ENCODE measurements around the gene CYB5R3.
A peak's percentile ranks its signal among the peaks of the same experiment; 100 is the strongest.
"Not testable (repeated sequence)": the region's sequence is repeated elsewhere in the genome, so short reads cannot be mapped to it uniquely, and the experiment has no call there.

CYB5R3 gene

DNA sequence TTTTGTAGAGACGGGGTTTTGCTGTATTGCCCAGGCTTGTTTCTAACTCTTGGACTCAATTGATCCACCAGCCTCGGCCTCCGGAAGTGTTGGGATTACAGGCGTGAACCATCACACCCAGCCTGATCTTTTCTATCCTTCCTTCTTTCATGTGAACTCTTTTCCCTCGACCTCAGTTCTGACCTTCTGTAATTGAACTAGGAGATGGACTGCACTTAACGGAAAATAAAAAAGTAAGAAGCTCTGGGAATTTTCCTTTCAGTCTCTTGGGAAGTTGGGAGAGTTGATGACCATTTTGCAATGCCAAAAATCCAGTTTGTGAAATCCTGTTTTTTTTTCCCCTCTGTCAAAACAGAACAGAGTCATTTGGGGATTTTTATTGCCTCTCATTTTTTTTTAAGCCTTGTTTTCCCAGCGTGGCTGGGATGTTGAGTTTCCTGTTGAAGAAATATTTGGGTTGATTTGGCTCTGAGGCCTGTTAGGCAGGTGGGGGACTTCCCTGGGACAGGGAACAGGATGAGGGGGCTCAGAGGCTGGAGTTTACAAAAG lies 26.9 kb upstream of the CYB5R3 start:
- Histone ChIP-seq H3K79me2 (ENCODE audit: control insufficient read depth, insufficient read depth, low read length, unreplicated experiment) (no peaks in the 10 kb centered on the region), H3K27ac (ENCODE audit: low read depth, low read length) (peak overlapping the region; percentile 82), H3K36me3 (ENCODE audit: insufficient read depth, low read length) (no peaks in the 10 kb centered on the region), H3K4me1 (ENCODE audit: control insufficient read depth, insufficient read depth, low read length, unreplicated experiment) (peaks cover 18% of the 10 kb centered on the region), H2AFZ (ENCODE audit: low read length, unreplicated experiment) (peak overlapping the region; percentile 2), H3K27me3 (ENCODE audit: insufficient read depth, low read length) (no peaks in the 10 kb centered on the region), H3K4me3 (ENCODE audit: low read depth, low read length) (no peak overlapping the region)

DNA sequence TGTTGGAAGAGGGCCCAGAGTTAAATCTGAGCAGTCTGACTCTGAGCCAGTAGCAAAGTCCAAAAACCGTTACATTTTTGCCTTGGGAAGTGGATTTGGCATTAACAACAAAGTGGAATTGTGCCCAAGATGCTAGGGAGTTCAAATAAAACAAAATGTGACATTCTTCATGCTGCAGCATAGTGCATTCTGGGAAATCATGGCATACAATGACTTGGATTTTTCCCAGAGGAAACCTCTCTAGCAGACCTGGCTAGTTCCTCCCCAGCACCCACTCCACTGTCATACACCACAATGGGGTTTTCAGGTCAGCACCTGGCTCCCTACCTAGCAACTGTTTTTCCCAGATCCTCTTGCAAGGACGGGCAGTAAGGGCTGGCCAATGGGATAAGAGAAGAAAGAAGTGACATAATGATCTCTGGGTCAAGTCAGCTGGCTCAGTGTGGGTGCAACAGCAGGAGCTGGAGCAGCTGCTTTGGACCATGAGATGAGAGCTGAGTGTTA lies 24.8 kb upstream of the CYB5R3 start:
- Histone ChIP-seq H3K79me2 (ENCODE audit: control insufficient read depth, insufficient read depth, low read length, unreplicated experiment) (no peaks in the 10 kb centered on the region), H3K36me3 (ENCODE audit: insufficient read depth, low read length) (no peaks in the 10 kb centered on the region), H3K27me3 (ENCODE audit: insufficient read depth, low read length) (no peaks in the 10 kb centered on the region), H3K27ac (ENCODE audit: low read depth, low read length) (no peak overlapping the region), H3K4me1 (ENCODE audit: control insufficient read depth, insufficient read depth, low read length, unreplicated experiment) (peaks cover 9% of the 10 kb centered on the region), H3K4me3 (ENCODE audit: low read depth, low read length) (no peak overlapping the region), H2AFZ (ENCODE audit: low read length, unreplicated experiment) (no peak overlapping the region)

DNA sequence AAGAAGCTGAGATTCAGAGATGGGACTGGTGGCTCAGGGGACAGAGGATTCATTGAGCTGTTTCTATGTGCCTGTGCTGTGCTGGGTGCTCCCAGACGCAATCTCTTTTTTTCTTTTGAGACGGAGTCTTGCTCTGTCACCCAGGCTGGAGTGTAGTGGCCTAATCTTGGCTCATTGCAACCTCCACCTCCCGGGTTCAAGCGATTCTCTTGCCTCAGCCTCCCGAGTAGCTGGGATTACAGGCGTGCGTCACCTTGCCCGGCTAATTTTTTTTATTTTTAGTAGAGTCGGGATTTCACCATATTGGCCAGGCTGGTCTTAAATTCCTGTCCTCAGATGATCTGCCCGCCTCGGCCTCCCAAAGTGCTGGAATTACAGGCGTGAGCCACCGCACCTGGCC lies 23.9 kb upstream of the CYB5R3 start:
- H3K79me2 ChIP-seq (ENCODE audit: control insufficient read depth, insufficient read depth, low read length, unreplicated experiment); H2AFZ ChIP-seq (ENCODE audit: low read length, unreplicated experiment); H3K4me3 ChIP-seq (ENCODE audit: low read depth, low read length); H3K4me1 ChIP-seq (ENCODE audit: control insufficient read depth, insufficient read depth, low read length, unreplicated experiment); H3K27me3 ChIP-seq (ENCODE audit: insufficient read depth, low read length); H3K27ac ChIP-seq (ENCODE audit: low read depth, low read length); H3K36me3 ChIP-seq (ENCODE audit: insufficient read depth, low read length): not testable (repeated sequence)

DNA sequence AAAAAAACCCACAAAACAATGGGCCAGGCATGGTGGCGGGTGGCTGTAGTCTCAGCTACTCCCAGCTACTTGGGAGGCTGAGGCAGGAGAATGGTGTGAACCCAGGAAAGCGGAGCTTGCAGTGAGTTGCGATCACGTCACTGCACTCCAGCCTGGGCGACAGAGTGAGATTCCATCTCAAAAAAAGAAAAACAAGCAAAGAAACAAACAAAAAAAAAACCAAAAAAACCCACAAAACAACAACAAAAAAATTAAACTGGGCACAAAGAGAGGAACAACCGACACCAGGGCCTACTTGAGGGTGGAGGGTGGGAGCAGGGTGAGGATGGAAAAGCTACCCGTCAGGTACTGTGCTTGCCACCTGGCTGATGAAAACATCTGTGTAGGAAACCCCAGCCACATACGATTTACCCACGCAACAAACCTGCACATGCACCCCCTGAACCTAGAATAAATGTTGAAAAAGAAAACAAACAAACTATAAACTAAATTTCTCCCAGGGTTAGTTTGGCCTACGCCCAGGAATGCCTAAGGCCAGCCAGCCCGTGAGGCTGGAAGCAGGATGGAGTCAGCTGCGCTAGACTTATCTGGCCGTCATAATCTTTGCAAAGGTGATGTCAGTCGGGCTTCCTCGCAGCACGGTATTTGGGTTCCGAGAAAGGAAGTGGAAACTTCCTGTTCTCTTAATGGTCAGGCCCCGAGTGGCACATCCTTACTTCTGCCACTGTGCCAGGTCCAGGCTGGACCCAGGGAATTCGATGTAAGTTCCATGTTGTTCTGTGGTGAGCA lies 21.9 kb upstream of the CYB5R3 start:
- no peak overlapping the region for H2AFZ ChIP-seq (ENCODE audit: low read length, unreplicated experiment)
- no peaks in the 10 kb centered on the region for H3K27me3 ChIP-seq (ENCODE audit: insufficient read depth, low read length)
- no peaks in the 10 kb centered on the region for H3K79me2 ChIP-seq (ENCODE audit: control insufficient read depth, insufficient read depth, low read length, unreplicated experiment)
- H3K4me1 ChIP-seq (ENCODE audit: control insufficient read depth, insufficient read depth, low read length, unreplicated experiment): peaks cover 4% of the 10 kb centered on the region
- H3K36me3 ChIP-seq (ENCODE audit: insufficient read depth, low read length): no peaks in the 10 kb centered on the region
- no peak overlapping the region for H3K4me3 ChIP-seq (ENCODE audit: low read depth, low read length)
- no peak overlapping the region for H3K27ac ChIP-seq (ENCODE audit: low read depth, low read length)

DNA sequence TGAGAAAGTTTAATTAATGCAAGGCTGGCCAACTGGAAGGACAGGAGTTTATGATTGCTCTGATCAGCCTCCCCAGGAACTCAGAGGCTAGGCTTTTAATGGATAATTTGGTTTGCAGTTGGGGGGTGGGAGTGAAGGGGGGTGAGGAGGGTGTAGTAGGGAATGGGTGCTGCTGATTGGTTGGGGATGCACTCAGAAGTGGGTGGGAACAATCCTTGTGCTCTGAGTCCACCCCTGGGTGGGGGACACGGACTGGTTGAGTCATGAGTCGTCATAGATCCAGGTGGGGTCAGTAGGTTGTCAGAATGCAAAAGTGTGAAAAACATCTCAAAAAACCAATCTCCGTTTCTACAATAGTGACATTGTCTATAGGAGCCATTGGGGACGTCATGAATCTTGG lies 20.9 kb upstream of the CYB5R3 start:
- H3K27me3 ChIP-seq (ENCODE audit: insufficient read depth, low read length): no peaks in the 10 kb centered on the region
- no peak overlapping the region for H3K4me3 ChIP-seq (ENCODE audit: low read depth, low read length)
- no peak overlapping the region for H3K27ac ChIP-seq (ENCODE audit: low read depth, low read length)
- no peak overlapping the region for H2AFZ ChIP-seq (ENCODE audit: low read length, unreplicated experiment)
- no peaks in the 10 kb centered on the region for H3K36me3 ChIP-seq (ENCODE audit: insufficient read depth, low read length)
- H3K4me1 ChIP-seq (ENCODE audit: control insufficient read depth, insufficient read depth, low read length, unreplicated experiment): no peaks in the 10 kb centered on the region
- H3K79me2 ChIP-seq (ENCODE audit: control insufficient read depth, insufficient read depth, low read length, unreplicated experiment): no peaks in the 10 kb centered on the region

DNA sequence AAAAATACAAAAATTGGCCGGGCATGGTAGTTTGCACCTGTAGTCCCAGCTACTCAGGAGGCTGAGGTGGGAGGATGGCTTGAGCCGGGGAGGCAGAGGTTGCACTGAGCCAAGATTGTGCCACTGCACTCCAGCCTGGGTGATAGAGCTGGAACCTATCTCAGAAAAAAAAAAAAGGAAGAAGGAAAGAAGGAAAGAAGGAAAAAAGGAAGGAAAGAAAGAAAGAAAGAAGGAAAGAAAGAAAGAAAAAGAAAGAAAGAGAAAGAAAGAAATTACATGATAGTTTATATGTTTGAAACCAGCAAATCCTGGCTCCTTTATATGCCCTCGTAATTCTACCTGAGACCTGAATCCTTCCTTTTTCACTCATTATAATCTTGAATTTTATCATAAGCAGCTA lies 17.2 kb upstream of the CYB5R3 start:
- H3K4me1 ChIP-seq (ENCODE audit: control insufficient read depth, insufficient read depth, low read length, unreplicated experiment); H3K79me2 ChIP-seq (ENCODE audit: control insufficient read depth, insufficient read depth, low read length, unreplicated experiment); H3K36me3 ChIP-seq (ENCODE audit: insufficient read depth, low read length); H3K4me3 ChIP-seq (ENCODE audit: low read depth, low read length); H3K27ac ChIP-seq (ENCODE audit: low read depth, low read length); H2AFZ ChIP-seq (ENCODE audit: low read length, unreplicated experiment); H3K27me3 ChIP-seq (ENCODE audit: insufficient read depth, low read length): not testable (repeated sequence)

DNA sequence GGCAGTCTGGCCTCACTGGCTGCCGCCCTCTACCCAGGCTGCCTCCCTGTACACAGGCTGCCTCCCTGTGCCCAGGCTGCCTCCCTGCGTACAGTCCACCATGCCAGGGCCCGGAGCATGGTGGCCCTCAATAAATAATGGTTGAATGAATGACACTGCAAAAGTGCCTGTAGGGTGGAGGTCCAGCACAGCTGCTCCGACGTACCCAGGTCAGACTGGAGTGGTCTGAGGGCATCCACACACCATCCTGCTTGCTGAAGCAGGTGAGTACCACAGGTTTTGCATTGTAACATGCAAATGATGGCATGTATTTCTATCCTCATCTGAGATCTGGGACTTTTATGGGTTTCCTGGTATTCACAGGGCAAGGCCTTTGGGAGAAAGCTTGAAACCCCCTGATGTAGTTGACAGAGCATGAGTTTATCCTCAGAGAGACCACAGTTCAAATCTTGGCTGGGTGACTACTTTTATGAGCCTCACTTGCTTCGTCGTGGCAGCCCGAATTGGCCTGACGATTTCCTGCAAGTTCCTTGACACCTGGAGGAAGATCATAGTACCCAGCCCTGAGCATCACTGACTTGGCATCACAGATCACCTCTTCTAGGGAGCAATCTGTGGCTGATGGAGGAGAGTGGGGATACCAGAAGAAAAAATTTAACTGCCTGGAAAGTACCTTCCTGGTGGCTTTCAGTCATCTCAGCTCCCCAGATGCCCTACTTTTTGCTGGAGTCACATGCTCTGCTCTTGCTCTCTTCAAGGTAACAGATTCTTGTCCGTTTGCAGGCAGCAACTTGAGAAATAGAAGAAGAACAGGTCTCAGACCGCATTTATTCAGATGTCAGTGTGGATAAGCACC lies 16.0 kb upstream of the CYB5R3 start:
- Histone ChIP-seq H3K4me3 (ENCODE audit: low read depth, low read length) (no peak overlapping the region), H3K27ac (ENCODE audit: low read depth, low read length) (no peak overlapping the region), H3K4me1 (ENCODE audit: control insufficient read depth, insufficient read depth, low read length, unreplicated experiment) (no peaks in the 10 kb centered on the region), H2AFZ (ENCODE audit: low read length, unreplicated experiment) (no peak overlapping the region), H3K36me3 (ENCODE audit: insufficient read depth, low read length) (no peaks in the 10 kb centered on the region), H3K27me3 (ENCODE audit: insufficient read depth, low read length) (no peaks in the 10 kb centered on the region), H3K79me2 (ENCODE audit: control insufficient read depth, insufficient read depth, low read length, unreplicated experiment) (no peaks in the 10 kb centered on the region)

DNA sequence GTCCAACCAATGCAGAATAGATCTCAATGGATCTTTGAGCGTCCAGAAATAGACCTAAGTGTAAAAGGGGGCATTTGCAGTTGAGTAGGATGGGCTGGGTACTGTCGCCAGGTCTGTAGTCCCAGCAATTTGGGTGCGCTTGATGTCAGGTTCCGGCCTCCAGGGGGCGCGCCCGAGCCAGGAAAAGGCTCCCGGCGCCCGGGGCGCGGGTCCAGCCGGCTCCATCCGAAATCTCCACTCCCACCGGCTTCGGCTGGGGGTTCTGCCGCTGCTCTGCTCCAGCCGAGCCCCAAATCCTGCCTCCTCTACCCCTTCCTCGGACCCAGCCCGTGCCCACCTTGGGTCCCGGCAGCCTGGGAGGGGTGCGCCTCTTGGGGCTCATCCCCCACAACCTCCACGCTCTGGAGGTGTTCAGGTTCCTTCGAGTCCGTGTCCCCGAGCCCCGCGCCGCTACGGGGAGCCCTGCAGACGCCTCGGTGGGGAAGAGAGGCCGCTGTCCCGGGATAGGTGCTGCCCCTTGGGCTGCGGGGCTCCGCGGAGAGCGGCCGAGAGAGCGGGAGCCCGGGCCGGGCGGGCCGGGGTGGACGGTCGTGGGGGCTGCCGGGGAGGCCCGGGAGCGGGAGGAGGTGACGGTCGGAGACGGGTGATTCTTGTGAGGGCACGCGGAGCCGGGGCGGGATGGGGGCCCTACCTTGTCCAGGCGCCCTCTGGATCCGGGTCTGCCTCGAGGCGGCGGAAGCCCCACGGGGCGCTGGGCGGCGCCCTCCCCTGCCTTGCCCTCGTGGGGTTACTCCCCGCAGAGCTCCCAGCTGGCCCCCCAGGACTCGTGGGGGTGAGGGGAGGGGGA lies 13.0 kb upstream of the CYB5R3 start:
- H3K27me3 ChIP-seq (ENCODE audit: insufficient read depth, low read length): no peaks in the 10 kb centered on the region
- H3K4me3 ChIP-seq (ENCODE audit: low read depth, low read length): peak overlapping the region; percentile 81
- H3K36me3 ChIP-seq (ENCODE audit: insufficient read depth, low read length): no peaks in the 10 kb centered on the region
- H2AFZ ChIP-seq (ENCODE audit: low read length, unreplicated experiment): peak overlapping the region; percentile 92
- H3K4me1 ChIP-seq (ENCODE audit: control insufficient read depth, insufficient read depth, low read length, unreplicated experiment): no peaks in the 10 kb centered on the region
- H3K27ac ChIP-seq (ENCODE audit: low read depth, low read length): peak overlapping the region; percentile 37; the same call in 1 of the 2 replicates
- no peaks in the 10 kb centered on the region for H3K79me2 ChIP-seq (ENCODE audit: control insufficient read depth, insufficient read depth, low read length, unreplicated experiment)

DNA sequence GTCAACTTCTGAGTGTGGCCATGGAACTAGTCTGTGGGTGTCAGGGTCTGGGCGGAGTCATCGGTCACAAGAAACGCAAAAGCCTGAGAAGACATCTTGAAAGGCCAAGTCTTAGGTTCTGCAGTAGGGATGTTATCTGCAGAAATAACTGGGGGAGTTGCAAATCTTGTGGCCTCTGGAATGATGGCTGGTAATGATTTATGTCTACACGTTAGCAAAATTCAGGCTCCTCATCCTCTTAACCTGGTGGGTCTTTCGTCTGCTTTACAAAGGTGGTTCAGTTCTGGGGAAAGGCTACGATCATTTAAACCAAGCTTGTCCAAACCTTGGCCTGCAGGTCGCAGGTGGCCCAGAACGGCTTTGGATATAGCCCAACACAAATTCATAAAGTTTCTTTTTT lies 7.4 kb upstream of the CYB5R3 start:
- no peak overlapping the region for H3K4me3 ChIP-seq (ENCODE audit: low read depth, low read length)
- no peaks in the 10 kb centered on the region for H3K27me3 ChIP-seq (ENCODE audit: insufficient read depth, low read length)
- no peaks in the 10 kb centered on the region for H3K79me2 ChIP-seq (ENCODE audit: control insufficient read depth, insufficient read depth, low read length, unreplicated experiment)
- H3K27ac ChIP-seq (ENCODE audit: low read depth, low read length): no peak overlapping the region
- H3K4me1 ChIP-seq (ENCODE audit: control insufficient read depth, insufficient read depth, low read length, unreplicated experiment): no peaks in the 10 kb centered on the region
- H3K36me3 ChIP-seq (ENCODE audit: insufficient read depth, low read length): no peaks in the 10 kb centered on the region
- no peak overlapping the region for H2AFZ ChIP-seq (ENCODE audit: low read length, unreplicated experiment)

DNA sequence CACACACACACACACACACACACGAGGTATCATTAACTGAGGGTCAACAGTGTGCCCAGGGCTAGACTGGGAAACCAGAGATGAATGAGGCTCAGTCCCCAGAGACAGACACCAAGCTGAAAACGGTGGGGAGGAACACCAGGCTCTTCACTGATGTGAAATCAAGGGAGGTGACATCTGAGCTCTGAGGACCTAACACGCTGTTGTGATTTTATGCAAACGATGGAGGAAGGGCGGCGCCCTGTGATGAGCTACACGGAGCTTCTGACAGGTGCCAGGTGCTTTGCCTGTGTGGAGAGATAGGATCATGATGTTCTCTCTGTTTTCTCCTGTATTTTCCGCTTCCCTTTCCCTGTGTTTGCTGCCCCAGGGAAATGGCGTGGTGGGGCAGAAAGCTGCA lies 6.5 kb upstream of the CYB5R3 start:
- Histone ChIP-seq H2AFZ (ENCODE audit: low read length, unreplicated experiment) (no peak overlapping the region), H3K79me2 (ENCODE audit: control insufficient read depth, insufficient read depth, low read length, unreplicated experiment) (no peaks in the 10 kb centered on the region), H3K36me3 (ENCODE audit: insufficient read depth, low read length) (no peaks in the 10 kb centered on the region), H3K4me1 (ENCODE audit: control insufficient read depth, insufficient read depth, low read length, unreplicated experiment) (no peaks in the 10 kb centered on the region), H3K27ac (ENCODE audit: low read depth, low read length) (no peak overlapping the region), H3K4me3 (ENCODE audit: low read depth, low read length) (no peak overlapping the region), H3K27me3 (ENCODE audit: insufficient read depth, low read length) (no peaks in the 10 kb centered on the region)
